ENCODE data around the gene COTL1. TPM values are rescaled to one million over a fixed set of nuclear protein-coding genes. Genes with fewer than 3 reads are reported as not detected.

COTL1 gene
- total and polyA plus RNA-seq, 9 of the 15 experiments (the other 6 are each of a cell fraction or from before 2014, with no cell fraction given), result 27.7 to 185 (median 72.5) TPM

GRCh38 chr16:84599521-84600202 is 18.2 kb downstream of the COTL1 start (continued):
- TF ChIP-seq ZNF699 (CRISPR knock-in tag; IDR thresholded peaks at IDR 0.05; ENCODE audit: insufficient replicate concordance) (no peak), ZBTB34 (CRISPR knock-in tag; IDR thresholded peaks at IDR 0.05) (no peak), ZBTB1 (CRISPR knock-in tag; IDR thresholded peaks at IDR 0.05; ENCODE audit: borderline replicate concordance, low read depth) (no peak), ID3 (CRISPR knock-in tag; IDR thresholded peaks at IDR 0.05) (no peak), ID3 (tag; IDR thresholded peaks at IDR 0.05) (no peak), ZBTB33 (CRISPR knock-in tag; IDR thresholded peaks at IDR 0.05) (no peak; the same call in 1 of the 2 replicates), MAFK (IDR thresholded peaks at IDR 0.05; ENCODE audit: low read length) (no peak), RB1 (IDR thresholded peaks at IDR 0.05; ENCODE audit: low read depth) (no peak), ZNF780A (CRISPR knock-in tag; IDR thresholded peaks at IDR 0.05) (no peak), ARID2 (IDR thresholded peaks at IDR 0.05) (no peak), ZNF445 (CRISPR knock-in tag; IDR thresholded peaks at IDR 0.05; ENCODE audit: low read depth) (no peak), NFE2 (IDR thresholded peaks at IDR 0.05; ENCODE audit: low read depth) (no peak), ETV5 (CRISPR knock-in tag; IDR thresholded peaks at IDR 0.05; ENCODE audit: low read depth) (no peak), XRCC5 (IDR thresholded peaks at IDR 0.05; ENCODE audit: low read depth, low read length) (no peak), THAP12 (CRISPR knock-in tag; IDR thresholded peaks at IDR 0.05) (no peak), HNRNPLL (IDR thresholded peaks at IDR 0.05; ENCODE audit: low read depth, low read length, poor library complexity, severe bottlenecking) (no peak), ZNF551 (CRISPR knock-in tag; IDR thresholded peaks at IDR 0.05) (no peak), KAT7 (CRISPR knock-in tag; IDR thresholded peaks at IDR 0.05; ENCODE audit: borderline replicate concordance) (0 out of 2 replicates have a peak, but pooled peaks have one; percentile 10), POLR3G (IDR thresholded peaks at IDR 0.05; ENCODE audit: extremely low read depth, insufficient read length, insufficient replicate concordance) (no peak), KLF13 (tag; IDR thresholded peaks at IDR 0.05; ENCODE audit: borderline replicate concordance, low read depth) (no peak), EWSR1 (IDR thresholded peaks at IDR 0.05; ENCODE audit: borderline replicate concordance, low read depth, partially characterized antibody) (no peak)

Measured in K562 (cell line).